Central memory CD4-positive, alpha-beta T cell (primary cell): ENCODE measurements around the gene C12orf56.
"Not testable (repeated sequence)": the region's sequence is repeated elsewhere in the genome, so short reads cannot be mapped to it uniquely, and the experiment has no call there.

Source experiments
- DNase-seq: peaks from one replicate; pipeline ENCODE4 v3.0.0; 2022

C12orf56 gene

DNA sequence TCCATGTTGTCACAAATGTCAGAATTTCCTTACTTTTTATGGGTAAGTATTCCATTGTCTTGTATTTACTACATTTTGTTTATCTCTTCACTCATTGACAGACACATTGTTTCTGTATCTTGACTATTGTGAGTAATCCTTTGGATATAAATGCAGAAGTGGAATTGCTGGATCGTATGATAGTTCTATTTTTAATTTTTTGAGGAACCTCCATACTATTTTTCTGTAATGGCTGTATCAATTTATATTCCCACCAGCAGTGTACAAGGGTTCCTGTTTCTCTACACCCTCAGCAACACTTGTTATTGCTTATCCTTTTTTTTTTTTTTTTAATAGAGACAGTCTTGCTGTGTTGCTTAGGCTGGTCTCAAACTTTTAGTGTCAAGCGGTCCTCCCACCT is 164.9 kb downstream of the C12orf56 start:
- DNase-seq, result no peak

DNA sequence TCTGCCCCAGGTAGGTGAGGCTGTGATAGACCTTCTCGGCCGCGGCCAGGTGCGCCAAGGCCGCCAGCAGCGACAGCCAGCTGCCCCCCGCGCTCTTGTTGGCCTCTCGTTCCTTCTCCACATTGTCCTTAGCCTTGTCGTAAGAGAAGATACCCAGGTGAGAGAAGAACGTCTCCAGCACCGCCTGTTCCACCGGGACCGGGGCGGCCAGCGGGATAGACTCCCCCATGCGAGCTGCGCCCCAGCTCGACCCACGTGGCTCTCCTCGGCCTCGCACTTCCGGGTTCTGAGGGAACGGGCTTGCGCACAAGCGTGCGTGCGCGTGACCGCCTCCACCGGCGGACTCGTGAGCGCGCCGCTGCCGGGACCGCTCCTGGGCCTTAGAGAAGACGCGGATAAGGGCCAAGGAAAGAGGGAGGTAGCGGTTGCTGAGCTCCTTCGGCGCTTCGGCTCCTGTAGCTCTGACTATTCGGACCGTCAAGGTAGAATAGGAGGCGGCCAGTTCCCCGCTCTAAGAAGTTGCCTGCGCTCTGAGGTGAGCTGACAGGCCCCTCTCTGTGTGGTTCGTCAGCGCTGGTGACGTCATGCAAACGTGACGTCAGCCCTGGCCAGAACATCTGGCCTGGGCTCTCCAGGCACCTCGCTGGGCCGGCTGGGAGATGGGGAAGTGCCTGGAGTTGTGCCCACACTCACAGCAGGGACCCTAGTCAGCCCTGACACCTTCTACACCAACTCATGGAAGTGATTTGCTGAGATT is 168.4 kb downstream of the C12orf56 start, which contains the start of gene KICS2:
TSS of gene KICS2 (minus strand) at position 288 of the 757 bp plus-strand sequence. CDS start at position 229, 59 bp downstream.
- peak; percentile 91 for DNase-seq

DNA sequence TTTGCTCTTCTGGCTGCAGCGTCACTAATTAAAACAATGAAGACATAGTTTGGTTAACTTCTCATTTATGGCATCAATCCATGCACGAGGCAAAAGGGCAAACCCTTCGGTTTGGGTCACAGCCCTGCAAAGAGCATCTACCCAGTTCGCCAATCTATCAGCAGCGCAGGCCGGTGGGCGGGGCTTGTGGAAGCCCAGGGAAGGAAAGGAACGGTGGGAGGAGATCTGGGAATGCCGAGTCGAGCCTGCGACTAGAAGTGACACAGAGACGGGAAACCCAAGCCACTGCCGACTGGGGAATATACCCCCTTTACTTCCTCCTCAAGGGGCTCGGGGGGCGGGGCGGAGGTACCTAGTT is 168.9 kb downstream of the C12orf56 start:
- DNase-seq, result no peak

DNA sequence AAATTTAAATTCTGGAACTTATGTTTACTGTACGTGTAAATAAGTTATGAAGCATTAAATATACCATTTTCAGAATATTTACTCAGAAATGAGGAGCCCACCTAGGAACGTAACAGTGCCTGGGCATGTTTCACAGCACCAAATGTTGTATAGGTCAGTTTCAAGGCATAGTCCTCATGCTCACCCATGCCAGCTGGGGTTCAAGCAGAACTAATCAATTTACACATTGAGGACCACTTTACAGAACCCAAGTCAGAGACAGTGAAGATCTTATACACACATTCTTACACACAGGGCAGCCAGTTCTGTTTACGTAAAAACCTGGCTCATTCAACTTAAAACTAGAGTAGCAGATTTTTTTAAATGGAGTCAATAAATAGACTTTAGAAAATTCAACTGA is 170.5 kb downstream of the C12orf56 start:
- no peak for DNase-seq

DNA sequence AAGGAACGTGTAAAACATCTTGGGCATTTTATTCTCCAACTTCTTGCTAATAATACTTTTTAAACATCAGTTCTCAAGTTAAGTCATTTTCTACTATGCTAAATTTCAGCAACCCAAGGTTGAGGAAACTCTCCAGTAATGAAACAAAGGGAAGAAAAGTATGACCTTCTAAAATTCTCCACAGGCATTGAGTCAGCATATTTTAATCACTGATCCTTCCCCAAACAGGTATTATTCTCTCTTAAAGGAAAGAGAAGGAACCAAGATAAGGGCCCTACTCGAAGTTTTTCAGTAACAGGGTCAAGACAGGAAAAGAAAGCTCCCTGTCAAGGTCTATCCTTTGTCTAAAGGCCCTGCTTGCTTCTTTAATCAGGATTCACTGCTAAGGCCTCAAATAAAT is 171.4 kb downstream of the C12orf56 start:
- no peak for DNase-seq

DNA sequence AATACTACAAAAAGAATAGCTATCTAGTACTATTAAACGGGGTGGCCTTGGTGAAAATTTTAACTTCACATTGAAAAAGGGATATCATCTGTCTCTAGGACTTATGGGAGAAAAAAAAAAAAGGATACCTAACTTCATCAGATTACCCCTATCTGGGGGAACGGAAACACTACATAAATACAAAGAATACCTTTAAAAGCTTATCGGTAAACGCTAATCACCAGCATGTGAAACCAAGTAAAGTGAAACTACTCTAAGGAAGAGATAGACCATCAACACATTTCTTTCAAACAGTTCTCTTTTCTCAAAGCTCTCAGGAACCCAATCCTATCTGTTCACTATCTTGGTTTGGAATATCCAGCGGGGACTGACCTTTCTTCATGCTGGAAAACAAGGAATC is 172.0 kb downstream of the C12orf56 start:
- peak; percentile 5 for DNase-seq

DNA sequence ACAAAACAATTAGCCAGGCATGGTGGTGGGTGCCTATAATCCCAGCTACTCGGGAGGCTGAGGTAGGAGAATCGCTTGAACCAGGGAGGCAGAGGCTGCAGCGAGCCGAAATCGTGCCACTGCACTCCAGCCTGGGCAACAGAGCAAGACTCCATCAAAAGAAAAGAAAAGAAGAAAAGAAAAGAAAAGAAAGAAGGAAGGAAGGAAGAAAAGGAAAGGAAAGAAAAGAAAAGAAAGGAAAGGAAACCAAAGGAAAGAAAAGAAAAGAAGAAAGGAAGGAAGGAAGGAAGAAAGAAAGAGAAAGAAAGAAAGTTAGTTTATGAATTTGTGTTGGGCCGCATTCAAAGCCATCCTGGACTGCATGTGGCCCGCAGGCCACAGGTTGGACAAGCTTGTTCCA is 172.9 kb downstream of the C12orf56 start:
- not testable (repeated sequence) for DNase-seq

DNA sequence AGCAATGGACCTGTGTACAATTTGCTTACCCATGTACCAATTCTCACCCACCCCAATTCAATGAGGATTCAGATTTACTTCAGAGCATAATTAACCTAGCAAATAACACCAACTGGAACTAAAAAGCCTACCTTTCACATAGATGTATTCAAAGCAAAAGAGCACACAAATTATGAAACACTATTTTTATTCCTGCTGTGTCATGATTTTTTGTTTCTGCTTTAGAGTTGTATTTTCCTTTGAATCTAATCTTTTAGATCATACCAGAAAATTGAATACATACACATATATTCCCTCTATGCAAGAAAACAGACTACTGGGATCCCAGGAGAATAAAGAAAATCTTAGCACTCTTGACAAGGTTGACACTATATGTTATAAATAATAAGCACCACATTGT is 174.3 kb downstream of the C12orf56 start:
- DNase-seq, result no peak
